GM21576 (cell line): ENCODE data around the gene ACP2.

Source experiments
- ATAC-seq: cut with Tn5 transposase; IDR thresholded peaks from one replicate; pipeline ENCODE4 v1.9.1; 2021; ENCODE audit warnings: mild to moderate bottlenecking, moderate library complexity; ENCODE audit not compliant: unreplicated experiment

The ACP2 gene

DNA sequence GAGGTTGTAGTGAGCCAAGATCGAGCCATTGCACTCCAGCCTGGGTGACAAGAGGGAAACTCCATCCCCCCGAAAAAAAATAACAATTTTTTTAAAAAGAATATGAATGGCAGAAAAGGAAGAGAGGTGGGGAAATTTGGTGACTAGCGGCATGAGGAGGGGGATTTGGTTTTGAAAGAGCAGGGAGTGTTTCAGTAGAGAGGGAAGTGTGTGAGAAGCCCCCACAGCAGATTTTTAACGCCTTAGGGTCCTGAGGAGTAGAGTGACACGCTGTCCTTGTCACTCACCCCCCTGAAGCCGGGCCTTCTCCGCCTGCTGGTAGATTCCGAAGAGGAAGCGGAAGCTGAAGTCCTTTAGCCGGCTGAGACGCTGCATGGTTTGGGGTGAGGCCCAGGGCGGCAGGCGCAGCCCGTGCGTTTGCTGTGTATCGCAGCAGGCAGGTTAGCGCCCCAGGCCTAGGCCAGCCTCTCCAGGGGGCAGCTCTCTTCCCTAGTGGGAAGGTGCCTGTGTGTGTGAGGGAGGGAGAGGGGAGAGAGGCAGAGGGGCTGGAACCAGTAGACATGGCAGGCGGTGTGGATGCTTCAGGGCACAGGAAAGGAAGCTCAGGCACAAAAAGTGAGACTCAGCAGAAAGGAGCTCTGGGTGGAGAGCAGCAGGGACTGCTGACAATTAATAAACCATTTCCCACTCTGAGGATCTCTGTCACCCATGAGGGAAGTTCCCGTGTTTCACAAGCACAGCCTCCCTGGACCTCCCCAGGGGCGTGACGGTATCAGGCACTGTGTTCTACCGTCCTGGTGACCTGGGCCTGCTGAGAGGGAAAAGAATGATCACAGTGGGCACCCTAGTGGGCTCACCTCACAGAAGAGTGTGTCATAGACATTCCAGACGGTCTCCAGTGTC is 3.9 kb downstream of the ACP2 start:
- no peak for ATAC-seq

DNA sequence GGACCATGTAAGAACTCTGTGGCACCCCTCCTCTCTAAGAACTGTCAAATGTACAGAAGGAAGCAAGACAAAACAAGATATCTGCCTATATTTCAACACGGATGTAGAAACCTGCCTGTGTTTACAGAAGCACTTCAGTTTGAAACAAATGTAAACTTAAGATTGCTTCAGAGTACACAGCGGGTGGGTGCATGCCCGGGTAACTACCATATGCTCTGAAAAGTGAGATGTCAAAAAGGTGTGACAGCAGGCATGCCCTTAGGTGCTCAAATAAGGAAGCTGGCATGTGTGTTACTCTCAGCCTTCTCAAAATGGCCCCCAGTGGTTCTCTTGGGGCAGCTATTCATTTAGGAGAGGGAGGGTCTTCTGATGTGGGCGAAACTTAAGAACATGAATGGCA is 5.2 kb downstream of the ACP2 start:
- ATAC-seq: no peak

DNA sequence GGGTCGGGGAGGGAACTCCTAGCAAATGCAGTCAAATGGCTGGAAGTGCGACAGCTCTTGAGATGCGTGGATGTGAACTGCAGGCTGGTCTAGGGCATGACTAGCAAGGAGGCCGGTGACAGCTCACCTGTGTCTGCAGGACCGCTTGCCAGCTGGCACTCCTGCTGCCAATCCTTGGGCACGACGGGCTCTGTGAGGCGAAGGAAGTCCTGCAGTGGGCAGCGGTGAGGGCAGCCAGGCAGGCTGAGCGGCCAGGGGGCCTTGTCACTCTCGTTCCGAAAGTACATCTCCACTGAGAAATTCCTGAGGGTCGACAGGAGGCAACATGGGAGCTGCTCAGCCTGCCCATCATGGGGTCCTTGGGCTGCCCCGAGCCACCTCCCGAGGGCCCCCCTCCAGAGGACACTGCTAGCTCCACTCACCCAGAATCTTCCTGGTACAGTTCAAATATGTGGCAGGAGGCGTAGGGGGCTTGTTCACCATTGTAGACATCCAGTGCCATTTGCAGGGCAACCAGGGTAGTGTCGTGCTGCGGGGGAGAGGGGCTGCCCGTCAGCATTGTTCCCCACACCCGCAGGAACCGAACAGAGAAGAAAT is 5.9 kb downstream of the ACP2 start:
- no peak for ATAC-seq

DNA sequence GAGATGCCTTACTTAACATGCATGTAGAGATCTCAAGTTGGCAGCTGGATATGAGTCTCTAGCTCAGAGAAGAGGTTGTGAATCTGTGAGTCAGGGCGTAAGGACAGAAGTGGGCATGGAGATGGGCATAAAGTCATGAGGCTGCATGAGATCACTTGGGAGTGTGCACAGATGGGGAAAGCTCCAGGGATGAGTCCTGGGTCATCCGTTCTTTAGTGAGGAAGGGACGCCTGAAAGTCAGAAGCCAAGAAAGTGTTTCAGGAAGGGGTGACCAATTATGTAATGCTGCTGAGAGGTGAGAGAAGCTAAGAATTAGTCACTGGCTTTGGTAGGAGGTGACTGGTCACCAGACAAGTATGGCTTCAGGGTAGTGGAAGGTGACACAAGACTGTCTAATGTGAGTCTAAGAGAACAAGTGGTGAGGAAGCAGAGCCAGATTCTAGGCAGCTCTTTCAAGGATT is 6.7 kb downstream of the ACP2 start:
- no peak for ATAC-seq

GRCh38 chr11:47239852-47240251 is 8.8 kb downstream of the ACP2 start:
- ATAC-seq: no peak

DNA sequence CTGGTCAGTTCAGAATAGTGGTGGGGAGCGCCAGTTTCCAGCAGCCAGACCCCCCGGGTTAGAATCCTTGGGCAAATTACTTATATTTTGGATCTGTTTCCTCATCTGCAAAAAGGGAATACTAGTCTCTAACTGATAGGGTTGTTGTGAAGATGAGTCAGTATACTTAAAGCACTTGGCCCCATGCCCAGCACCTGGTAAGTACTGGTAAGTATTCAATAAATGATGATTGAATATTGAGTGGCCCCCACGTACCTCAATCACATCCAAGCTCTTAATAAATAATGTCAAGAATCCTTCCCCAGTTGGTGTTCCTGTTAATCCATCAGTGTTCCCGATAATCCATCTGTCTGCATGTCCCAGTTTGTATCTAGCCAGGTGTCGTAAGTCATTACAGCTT is 12.1 kb downstream of the ACP2 start:
- ATAC-seq: no peak

GRCh38 chr11:47235163-47235562 is 13.5 kb downstream of the ACP2 start:
- no peak for ATAC-seq

- ATAC-seq: no peak
These were observed 13.9 kb downstream of the ACP2 start for GRCh38 chr11:47234669-47235100.

DNA sequence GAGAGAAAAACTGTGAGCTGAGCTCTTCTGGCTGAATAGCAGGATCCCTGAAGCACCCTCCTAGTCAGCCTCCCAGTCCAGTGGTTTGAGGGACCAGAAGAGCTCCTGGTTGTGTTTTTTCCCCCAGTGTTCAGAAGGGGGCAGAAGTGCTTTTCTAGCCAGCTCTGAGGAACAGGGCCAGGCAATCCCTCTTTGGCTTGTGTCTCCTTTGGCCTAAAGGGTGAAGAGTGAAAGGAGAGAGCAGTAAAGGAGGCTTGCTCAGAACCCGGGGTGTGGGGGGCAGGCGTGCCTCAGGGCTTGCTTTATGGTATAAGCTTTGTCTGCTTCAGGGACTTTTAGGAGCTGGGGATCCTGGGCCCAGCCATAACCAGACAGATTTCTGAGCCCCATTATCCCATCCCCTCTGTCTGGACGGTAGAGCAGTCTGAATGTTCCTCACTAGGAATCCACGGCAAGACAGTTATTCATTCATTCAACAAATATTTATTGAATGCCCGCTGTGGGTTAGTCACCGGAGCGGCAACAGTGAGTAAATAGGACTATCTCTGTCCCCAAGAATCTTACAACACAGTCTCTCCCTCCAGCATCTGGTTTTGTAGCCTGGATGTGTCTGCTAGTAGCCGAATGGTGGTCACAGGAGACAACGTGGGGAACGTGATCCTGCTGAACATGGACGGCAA is 14.5 kb downstream of the ACP2 start:
- ATAC-seq: no peak

DNA sequence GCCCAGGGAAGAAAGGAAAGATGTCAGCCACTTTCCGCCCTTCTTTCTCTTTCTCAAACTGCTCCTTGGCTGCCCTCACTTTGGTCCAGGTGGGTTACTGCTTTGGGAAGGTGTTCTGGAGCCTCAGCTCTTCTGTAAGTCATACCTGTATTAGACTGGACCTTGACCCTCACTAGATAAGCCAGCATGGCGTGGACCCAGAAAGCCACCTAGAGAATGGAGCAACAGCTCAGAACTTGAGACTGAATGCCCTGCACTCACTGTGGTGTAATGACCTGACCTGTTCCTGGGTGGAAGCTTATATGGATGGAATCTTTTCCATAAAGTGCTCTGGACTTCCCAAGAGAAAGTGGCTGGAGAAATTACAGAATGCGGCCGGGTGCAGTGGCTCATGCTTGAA is 15.6 kb downstream of the ACP2 start:
- ATAC-seq: no peak

GRCh38 chr11:47229161-47229560 is 19.5 kb downstream of the ACP2 start:
- no peak for ATAC-seq

DNA sequence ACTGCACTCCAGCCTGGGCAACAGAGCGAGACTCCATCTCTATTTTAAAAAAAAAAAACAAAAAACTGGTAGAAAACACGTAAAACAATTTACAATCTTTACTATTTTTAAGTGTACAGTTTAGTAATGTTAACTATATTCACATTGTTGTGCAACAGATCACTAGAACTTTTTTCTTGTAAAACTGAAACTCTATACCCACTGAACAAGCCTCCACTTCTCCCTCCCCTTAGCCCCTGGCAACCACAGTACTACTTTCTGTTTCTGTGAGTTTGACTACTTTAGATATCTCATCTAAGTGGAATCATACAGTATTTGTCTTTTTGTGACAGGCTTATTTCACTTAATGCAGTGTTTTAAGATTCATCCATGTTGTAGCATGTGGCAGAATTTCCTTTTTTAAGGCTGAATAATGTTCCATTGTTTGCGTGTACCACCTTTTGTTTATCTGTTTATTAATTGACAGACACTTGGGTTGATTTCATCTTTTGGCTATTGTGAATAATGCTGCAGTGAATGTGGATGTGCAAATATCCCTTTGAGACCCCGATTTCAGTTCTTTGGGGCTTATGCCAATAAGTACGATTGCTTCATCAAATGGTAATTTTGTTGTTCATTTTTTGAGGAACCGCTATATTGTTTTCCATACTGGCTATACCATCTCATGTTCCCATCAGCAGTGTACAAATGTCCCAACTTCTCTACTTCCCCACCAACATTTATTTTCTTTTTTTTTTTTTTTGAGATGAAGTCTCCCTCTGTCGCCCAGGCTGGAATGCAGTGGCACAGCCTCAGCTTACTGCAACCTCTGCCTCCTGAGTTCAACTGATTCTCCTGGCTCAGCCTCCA is 22.8 kb downstream of the ACP2 start:
- ATAC-seq: peak; percentile 91

DNA sequence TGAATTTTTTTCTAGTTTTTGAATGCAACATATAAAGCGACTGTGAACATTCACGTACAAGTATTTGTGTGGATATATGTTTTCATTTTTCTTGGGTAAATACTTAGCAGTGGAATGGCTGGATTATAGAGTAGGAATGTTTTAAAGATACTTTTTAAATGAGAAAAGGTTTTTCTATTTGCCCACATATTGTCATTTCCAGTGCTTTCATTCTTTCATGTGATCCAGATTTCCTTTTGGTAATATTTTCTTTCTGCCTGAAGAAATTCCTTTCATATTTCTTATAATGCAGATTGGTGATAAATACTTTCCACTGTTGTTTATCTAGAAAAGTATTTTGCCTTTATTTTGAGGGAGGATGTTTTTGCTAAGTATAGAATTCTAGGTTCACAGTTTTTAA is 25.9 kb downstream of the ACP2 start:
- ATAC-seq: no peak

DNA sequence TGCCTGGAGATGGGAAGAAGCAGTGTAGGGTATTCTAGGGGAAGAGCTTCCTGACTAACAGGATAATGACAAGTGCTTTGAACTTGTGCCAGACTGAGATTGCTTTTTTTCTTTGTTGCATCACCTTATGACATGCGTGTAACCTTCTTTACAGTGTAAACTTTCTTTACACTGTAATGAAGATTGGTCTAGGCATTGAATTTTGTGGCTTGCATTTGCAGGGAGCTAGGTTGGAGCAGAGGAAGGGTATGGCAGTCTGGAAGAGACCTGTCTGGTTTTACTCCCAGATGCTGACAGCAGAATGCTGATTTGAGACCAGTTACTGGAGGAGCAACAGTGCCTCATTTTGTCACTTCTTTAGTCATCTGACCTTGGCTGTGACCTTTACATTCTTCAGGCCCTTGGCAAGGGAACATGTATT is 28.2 kb downstream of the ACP2 start:
- ATAC-seq: no peak

DNA sequence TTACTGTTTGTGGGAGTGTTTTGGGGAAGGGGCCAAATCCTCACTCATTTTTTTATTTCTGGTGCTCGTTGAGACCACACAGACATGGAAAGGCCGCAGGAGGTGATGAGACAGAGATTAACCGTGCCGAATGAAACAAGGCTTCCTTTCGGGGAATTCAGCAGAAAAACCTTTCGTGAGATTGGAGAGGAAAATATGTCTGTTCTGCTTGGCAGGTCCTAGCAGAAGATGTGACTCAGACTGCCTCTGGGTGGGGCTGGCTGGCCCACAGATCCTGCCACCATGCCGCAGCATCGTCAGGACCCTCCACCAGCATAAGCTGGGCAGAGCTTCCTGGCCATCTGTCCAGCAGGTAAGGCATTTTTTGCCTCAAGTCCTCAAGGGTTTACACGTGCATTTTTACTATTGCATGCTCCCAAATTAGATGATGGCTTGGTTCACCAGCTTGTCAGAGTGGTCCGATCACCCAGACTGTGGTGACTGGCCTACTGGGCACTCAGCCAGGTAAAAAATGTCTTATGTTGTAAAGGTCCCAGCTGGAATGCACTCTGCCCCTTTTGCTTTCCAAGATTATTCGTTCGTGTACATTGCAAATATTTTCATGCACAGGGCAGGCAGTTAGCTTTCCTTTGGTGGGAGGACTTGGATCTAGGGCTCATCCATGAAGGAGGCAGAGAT is 32.4 kb downstream of the ACP2 start:
- no peak for ATAC-seq

DNA sequence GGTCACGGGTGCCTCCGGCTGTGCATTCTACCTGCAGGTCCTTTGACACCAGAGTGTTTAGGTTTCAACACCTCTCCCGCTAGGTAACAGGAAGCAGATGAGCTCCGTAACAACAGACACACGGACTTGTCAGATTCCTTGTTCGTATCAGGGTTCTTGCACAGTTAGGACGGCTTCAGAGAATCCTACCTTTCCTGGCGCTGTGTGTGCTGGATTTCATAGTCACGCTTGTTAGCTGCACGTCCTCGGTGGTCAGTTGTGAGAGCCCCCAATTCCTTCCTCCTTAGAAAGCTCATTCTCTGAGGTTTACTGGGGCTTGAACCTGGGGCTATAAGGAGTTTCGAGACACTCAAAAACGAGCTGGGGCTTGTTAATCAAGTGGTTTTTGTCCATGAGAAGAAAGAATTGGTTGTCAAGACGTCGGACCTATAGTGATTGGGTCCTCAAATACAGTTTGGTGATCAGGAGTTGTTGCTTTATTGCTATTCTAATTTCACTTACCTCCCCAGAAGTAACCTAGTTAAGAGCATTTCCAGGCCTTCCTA is 33.2 kb downstream of the ACP2 start:
- no peak for ATAC-seq

GRCh38 chr11:47213950-47214565 is 34.6 kb downstream of the ACP2 start:
- peak; percentile 58 for ATAC-seq

- no peak for ATAC-seq
These were observed 35.7 kb downstream of the ACP2 start for GRCh38 chr11:47212938-47213337.

DNA sequence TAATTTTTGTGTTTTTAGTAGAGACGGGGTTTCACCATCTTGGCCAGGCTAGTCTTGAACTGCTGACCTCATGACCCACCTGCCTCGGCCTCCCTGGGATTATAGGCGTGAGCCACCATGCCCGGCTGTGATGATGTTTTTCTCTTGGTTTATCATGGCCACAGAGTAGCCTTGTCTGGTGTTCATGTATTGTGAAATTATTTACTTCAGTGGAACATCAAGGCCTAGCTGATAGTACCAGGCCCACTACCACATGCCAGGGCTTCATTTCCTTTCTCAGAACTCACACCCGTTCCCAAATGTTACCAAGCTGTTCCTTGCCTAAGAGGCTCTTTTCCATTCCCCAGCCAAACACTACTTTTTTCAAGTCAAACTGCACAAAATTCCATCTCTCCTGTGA is 40.0 kb downstream of the ACP2 start:
- ATAC-seq: no peak
